Neural cell (in vitro differentiated cells): ENCODE measurements around the gene SHISA5. TPM values are rescaled to one million over a fixed set of nuclear protein-coding genes. Genes with fewer than 3 reads are reported as not detected.

ENCODE experiments used
- H2AFZ ChIP-seq: fragments of 200-600, 300-800 bp; sonication (generic), shearing (Covaris generic); 2 replicates; pipeline ENCODE4 v1.6.0; 2014; ENCODE audit warnings: low read depth, mild to moderate bottlenecking, antibody characterized with exemption, low read length, moderate library complexity
- H3F3A ChIP-seq: fragments of 200-600 bp; shearing (Covaris generic); 2 replicates; pipeline ENCODE4 v1.6.1; 2016; ENCODE audit warnings: mild to moderate bottlenecking, moderate library complexity, mixed read lengths, antibody characterized with exemption, low read length; ENCODE audit not compliant: insufficient read depth, poor library complexity, severe bottlenecking
- H3K27ac ChIP-seq: fragments of 200-600, 300-800 bp; sonication (generic), shearing (Covaris generic); 2 replicates; pipeline ENCODE4 v1.5.1; 2014; ENCODE audit warnings: mild to moderate bottlenecking, low read length, moderate library complexity
- H3K27me3 ChIP-seq: fragments of 300-800, 200-600 bp; sonication (generic), shearing (Covaris generic); 2 replicates; pipeline ENCODE4 v1.6.0; 2014; ENCODE audit warnings: mild to moderate bottlenecking, low read depth, low read length, moderate library complexity; ENCODE audit not compliant: insufficient read depth
- H3K36me3 ChIP-seq: fragments of 300-800, 200-600 bp; sonication (generic), shearing (Covaris generic); 2 replicates; pipeline ENCODE4 v1.5.1; 2014; ENCODE audit warnings: mild to moderate bottlenecking, antibody characterized with exemption, low read length, moderate library complexity; ENCODE audit not compliant: insufficient read depth
- H3K4me2 ChIP-seq: fragments of 300-800, 200-600 bp; sonication (generic), shearing (Covaris generic); 2 replicates; pipeline ENCODE4 v1.6.0; 2014; ENCODE audit warnings: mild to moderate bottlenecking, low read length
- H3K4me3 ChIP-seq: fragments of 300-800, 200-600 bp; sonication (generic), shearing (Covaris generic); 2 replicates; pipeline ENCODE4 v1.5.1; 2014; ENCODE audit warnings: mild to moderate bottlenecking, low read length, moderate library complexity
- H3K79me2 ChIP-seq: fragments of 200-600 bp; shearing (Covaris generic); replicated peaks from 2 replicates; pipeline ENCODE4 v1.6.0; 2014; ENCODE audit warnings: mild to moderate bottlenecking, low read length, moderate library complexity; ENCODE audit not compliant: insufficient read depth
- H3K9ac ChIP-seq: fragments of 300-800, 200-600 bp; sonication (generic), shearing (Covaris generic); 2 replicates; pipeline ENCODE4 v1.6.1; 2016; ENCODE audit warnings: mild to moderate bottlenecking, low read length, mixed read lengths
- H3K9me2 ChIP-seq: fragments of 200-600 bp; shearing (Covaris generic); 2 replicates; pipeline ENCODE4 v1.6.1; 2016; ENCODE audit warnings: mild to moderate bottlenecking, low read length, mixed read lengths; ENCODE audit not compliant: insufficient read depth
- H3K9me3 ChIP-seq: fragments of 200-600, 300-800 bp; sonication (generic), shearing (Covaris generic); 2 replicates; pipeline ENCODE4 v1.6.1; 2016; ENCODE audit warnings: mild to moderate bottlenecking, mixed run types, low read length, moderate library complexity, mixed read lengths
- H4K20me1 ChIP-seq: fragments of 200-600 bp; shearing (Covaris generic); 2 replicates; pipeline ENCODE4 v1.6.1; 2016; ENCODE audit warnings: mild to moderate bottlenecking, mixed run types; ENCODE audit not compliant: insufficient read depth
- CTCF ChIP-seq: fragments of 450-650 bp; IDR thresholded peaks from 2 replicates; pipeline ENCODE4 v1.5.1; 2014; ENCODE audit warnings: antibody characterized with exemption, mild to moderate bottlenecking, moderate library complexity; ENCODE audit not compliant: poor library complexity, severe bottlenecking
- EP300 ChIP-seq: fragments of 450-650 bp; conservative IDR thresholded peaks from 2 replicates; pipeline ENCODE4 v1.6.1; 2014; ENCODE audit warnings: antibody characterized with exemption, mild to moderate bottlenecking, moderate library complexity; ENCODE audit not compliant: poor library complexity, severe bottlenecking
- EZH2 ChIP-seq: fragments of 200-600, 300-800 bp; shearing (Covaris generic), sonication (generic); IDR thresholded peaks from 2 replicates; pipeline ENCODE4 v1.6.1; 2014; ENCODE audit warnings: antibody characterized with exemption, low read length, borderline replicate concordance, mild to moderate bottlenecking; ENCODE audit not compliant: insufficient read depth, poor library complexity, severe bottlenecking
- MXI1 ChIP-seq: fragments of 450-650 bp; conservative IDR thresholded peaks from 2 replicates; pipeline ENCODE4 v1.6.1; 2014; ENCODE audit warnings: antibody characterized with exemption, mild to moderate bottlenecking; ENCODE audit not compliant: poor library complexity, severe bottlenecking
- POLR2AphosphoS5 ChIP-seq: IDR thresholded peaks from 2 replicates; pipeline ENCODE4 v1.6.1; 2012
- RAD21 ChIP-seq: fragments of 450-650 bp; conservative IDR thresholded peaks from 2 replicates; pipeline ENCODE4 v1.6.1; 2014; ENCODE audit warnings: antibody characterized with exemption, mild to moderate bottlenecking, moderate library complexity
- REST ChIP-seq: IDR thresholded peaks from 2 replicates; pipeline ENCODE4 v1.6.1; 2012; ENCODE audit warnings: borderline replicate concordance
- SMC3 ChIP-seq: fragments of 450-650 bp; conservative IDR thresholded peaks from 2 replicates; pipeline ENCODE4 v1.6.1; 2014; ENCODE audit warnings: antibody characterized with exemption, mild to moderate bottlenecking, moderate library complexity; ENCODE audit not compliant: poor library complexity
- TAF1 ChIP-seq: IDR thresholded peaks from 2 replicates; pipeline ENCODE4 v1.6.1; 2012; ENCODE audit warnings: low read depth
- polyA plus RNA-seq: library from polyadenylated mRNA; depleted of rRNA; stranded (reverse); fragments of >200 nt; gene quantifications from 2 replicates; pipeline ENCODE4 v1.2.3, GENCODE V29; 2014

SHISA5 gene
- polyA plus RNA-seq, 1 donor from 2014 or later = 121 TPM

- Histone ChIP-seq H3K9me3 (no peaks in the 10 kb centered on the region), H3F3A (no peaks in the 10 kb centered on the region), H2AFZ (no peak overlapping the region), H3K27ac (no peak overlapping the region), H3K27me3 (no peaks in the 10 kb centered on the region), H4K20me1 (no peaks in the 10 kb centered on the region), H3K36me3 (no peaks in the 10 kb centered on the region), H3K9me2 (no peaks in the 10 kb centered on the region), H3K4me3 (no peak overlapping the region), H3K79me2 (peaks cover 14% of the 10 kb centered on the region), H3K9ac (no peak overlapping the region), H3K4me2 (no peak overlapping the region)
- TF ChIP-seq TAF1 = no peak
- TF ChIP-seq MXI1 = no peak
- no peak for TF ChIP-seq EP300
- TF ChIP-seq CTCF = no peak
- no peak for TF ChIP-seq EZH2
- TF ChIP-seq REST = no peak
- no peak for TF ChIP-seq POLR2AphosphoS5
- TF ChIP-seq SMC3 = no peak
- TF ChIP-seq RAD21 = no peak
Measured at GRCh38 chr3:48433472-48434118, 70.4 kb downstream of the SHISA5 start.

- H3K27me3 ChIP-seq = no peaks in the 10 kb centered on the region
- no peaks in the 10 kb centered on the region for H3K9me3 ChIP-seq
- H3K4me3 ChIP-seq = no peak overlapping the region
- H3K27ac ChIP-seq = no peak overlapping the region
- H3K9me2 ChIP-seq = no peaks in the 10 kb centered on the region
- no peaks in the 10 kb centered on the region for H4K20me1 ChIP-seq
- H2AFZ ChIP-seq = no peak overlapping the region
- peaks cover 23% of the 10 kb centered on the region for H3K79me2 ChIP-seq
- H3K36me3 ChIP-seq = no peaks in the 10 kb centered on the region
- no peak for TF ChIP-seq TAF1
- no peak for TF ChIP-seq MXI1
- H3K4me2 ChIP-seq = no peak overlapping the region
- H3K9ac ChIP-seq = no peak overlapping the region
- no peaks in the 10 kb centered on the region for H3F3A ChIP-seq
Measured at GRCh38 chr3:48432411-48433371, 71.3 kb downstream of the SHISA5 start.
